Peyer's patch (tissue), 4 donors: ENCODE measurements around the gene ARHGAP18. TPM values are rescaled to one million over a fixed set of nuclear protein-coding genes. Genes with fewer than 3 reads are reported as not detected.

ENCODE experiments used
- DNase-seq, 3 donors: peaks; one replicate each; pipeline ENCODE4 v3.0.0-alpha.2; 2017 to 2019
- H3K27ac ChIP-seq, 4 donors: fragments of 200-600 bp; sonication (generic); one replicate each; pipeline ENCODE4 v1.5.1; 2016 to 2019
- H3K27me3 ChIP-seq, 2 donors: fragments of 200-600 bp; sonication (generic); one replicate each; pipeline ENCODE4 v1.5.1; 2019
- H3K36me3 ChIP-seq, 3 donors: fragments of 200-600 bp; sonication (generic); one replicate each; pipeline ENCODE4 v1.5.1; 2016 to 2019
- H3K4me1 ChIP-seq, 4 donors: fragments of 200-600 bp; sonication (generic); one replicate each; pipeline ENCODE4 v1.5.1; 2016 to 2019
- H3K4me3 ChIP-seq, 4 donors: fragments of 200-600 bp; sonication (generic); 1 replicate in 3 of 4; 2 replicates in 1 of 4; pipeline ENCODE4 v1.5.1; 2016 to 2019; ENCODE audit warnings: mild to moderate bottlenecking in 1 of 4
- H3K9me3 ChIP-seq, 4 donors: fragments of 200-600 bp; sonication (generic); one replicate each; pipeline ENCODE4 v1.5.1; 2016 to 2019; ENCODE audit warnings: mild to moderate bottlenecking in 1 of 4
- POLR2A ChIP-seq, 2 donors: fragments of 450-650 bp; IDR thresholded peaks; one replicate each; pipeline ENCODE4 v1.5.1; 2017; ENCODE audit warnings: antibody characterized with exemption in 2 of 2, mild to moderate bottlenecking in 2 of 2, moderate library complexity in 2 of 2
- total RNA-seq, 4 donors: library from RNA; depleted of rRNA; stranded (reverse); fragments of >200 nt; gene quantifications; one replicate each; pipeline ENCODE4 v1.1.0, GENCODE V29; 2016
- TF ChIP-seq, protein P1 (sequence below), 6 experiments: fragments of 450-650 bp in 4 of 6; fragments of 200-600 bp in 2 of 6; sonication (generic) in 1 of 6; IDR thresholded peaks; one replicate each; pipeline ENCODE4 v1.5.1; 2017 to 2019; ENCODE audit warnings: antibody characterized with exemption in 6 of 6, mild to moderate bottlenecking in 3 of 6, moderate library complexity in 1 of 6

The ARHGAP18 gene
- total RNA-seq, 4 donors from 2014 or later: 26.1 to 45.4 (median 33.5) TPM

DNA sequence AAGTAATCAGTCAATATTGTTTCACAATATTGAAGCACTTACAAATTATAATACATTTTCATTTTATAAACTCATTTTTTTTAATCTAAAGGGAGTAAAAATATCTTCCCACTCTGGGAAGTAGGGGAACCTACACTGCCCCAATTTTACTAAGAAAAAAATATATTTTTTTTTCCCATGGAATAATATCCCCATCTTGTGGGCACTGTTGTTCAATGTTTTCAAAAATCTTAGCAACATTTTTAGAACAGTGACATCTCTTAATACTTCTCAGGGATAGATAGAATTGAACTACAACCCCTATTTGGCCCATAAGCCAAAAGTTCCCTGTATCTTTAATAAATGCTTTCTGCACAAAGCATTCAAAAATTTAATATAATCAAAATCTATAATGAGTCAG is 42.9 kb downstream of the ARHGAP18 start:
- H3K9me3 ChIP-seq: no peaks in the 10 kb centered on the region
- TF ChIP-seq, protein P1, sequence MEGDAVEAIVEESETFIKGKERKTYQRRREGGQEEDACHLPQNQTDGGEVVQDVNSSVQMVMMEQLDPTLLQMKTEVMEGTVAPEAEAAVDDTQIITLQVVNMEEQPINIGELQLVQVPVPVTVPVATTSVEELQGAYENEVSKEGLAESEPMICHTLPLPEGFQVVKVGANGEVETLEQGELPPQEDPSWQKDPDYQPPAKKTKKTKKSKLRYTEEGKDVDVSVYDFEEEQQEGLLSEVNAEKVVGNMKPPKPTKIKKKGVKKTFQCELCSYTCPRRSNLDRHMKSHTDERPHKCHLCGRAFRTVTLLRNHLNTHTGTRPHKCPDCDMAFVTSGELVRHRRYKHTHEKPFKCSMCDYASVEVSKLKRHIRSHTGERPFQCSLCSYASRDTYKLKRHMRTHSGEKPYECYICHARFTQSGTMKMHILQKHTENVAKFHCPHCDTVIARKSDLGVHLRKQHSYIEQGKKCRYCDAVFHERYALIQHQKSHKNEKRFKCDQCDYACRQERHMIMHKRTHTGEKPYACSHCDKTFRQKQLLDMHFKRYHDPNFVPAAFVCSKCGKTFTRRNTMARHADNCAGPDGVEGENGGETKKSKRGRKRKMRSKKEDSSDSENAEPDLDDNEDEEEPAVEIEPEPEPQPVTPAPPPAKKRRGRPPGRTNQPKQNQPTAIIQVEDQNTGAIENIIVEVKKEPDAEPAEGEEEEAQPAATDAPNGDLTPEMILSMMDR (IDR thresholded peaks at IDR 0.05): no peak
- no peak for TF ChIP-seq POLR2A (IDR thresholded peaks at IDR 0.05)
- H3K27ac ChIP-seq: no peak overlapping the region
- peaks cover 0 to 41% (median 0%) of the 10 kb centered on the region in 4 donors for H3K4me1 ChIP-seq
- H3K27me3 ChIP-seq: no peaks in the 10 kb centered on the region
- no peaks in the 10 kb centered on the region for H3K36me3 ChIP-seq
- H3K4me3 ChIP-seq: no peak overlapping the region
- DNase-seq: no peak

DNA sequence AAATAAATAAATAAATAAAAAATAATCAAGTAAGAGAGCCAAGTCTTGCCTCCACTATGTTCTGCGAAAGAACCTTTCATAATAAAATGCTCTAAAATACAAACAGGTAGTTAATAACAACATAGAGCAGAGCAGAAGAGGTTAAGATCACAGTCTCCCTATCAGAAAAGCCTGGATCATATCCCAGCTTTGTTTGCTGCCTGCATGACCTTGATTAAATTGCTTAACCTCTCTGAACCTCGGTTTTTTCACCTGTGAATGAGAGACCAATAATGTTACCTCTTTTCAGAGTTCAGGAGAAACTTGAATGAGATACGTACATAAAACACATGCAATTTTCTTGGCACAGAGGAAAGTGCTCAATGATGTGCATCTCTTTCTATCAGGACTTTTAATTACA is 44.4 kb downstream of the ARHGAP18 start:
- Histone ChIP-seq H3K27me3 (no peaks in the 10 kb centered on the region), H3K36me3 (no peaks in the 10 kb centered on the region), H3K27ac (no peak overlapping the region), H3K4me3 (no peak overlapping the region), H3K9me3 (no peaks in the 10 kb centered on the region), H3K4me1 (peaks cover 0 to 45% (median 0%) of the 10 kb centered on the region in 4 donors)
- DNase-seq: no peak
- TF ChIP-seq, protein P1 (IDR thresholded peaks at IDR 0.05): no peak
- no peak for TF ChIP-seq POLR2A (IDR thresholded peaks at IDR 0.05)

DNA sequence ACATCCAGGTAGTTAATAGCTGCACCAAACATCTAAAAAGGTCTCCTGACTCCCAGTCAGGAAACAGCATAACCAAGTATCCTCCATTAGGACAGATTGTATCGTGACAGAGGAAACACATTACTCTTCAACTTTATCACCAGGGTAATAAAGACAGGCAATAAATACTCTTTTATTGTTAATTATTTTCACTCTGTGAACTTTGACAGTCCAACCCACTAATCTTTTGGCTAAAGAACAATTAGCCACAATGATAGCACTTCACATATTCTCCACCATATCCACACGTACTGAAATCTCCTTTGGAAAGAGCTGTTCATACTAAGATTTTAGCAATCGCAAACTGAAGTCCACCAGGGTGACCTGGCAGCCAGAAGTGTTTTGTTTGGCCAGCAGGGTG is 46.4 kb downstream of the ARHGAP18 start:
- Histone ChIP-seq H3K27me3 (no peaks in the 10 kb centered on the region), H3K9me3 (no peaks in the 10 kb centered on the region), H3K36me3 (no peaks in the 10 kb centered on the region), H3K4me3 (no peak overlapping the region), H3K27ac (peak overlapping the region in 2 of 4 donors; percentile 60 to 67), H3K4me1 (peaks cover 0 to 52% (median 0%) of the 10 kb centered on the region in 4 donors)
- TF ChIP-seq, protein P1 (IDR thresholded peaks at IDR 0.05): peak in 3 of 6 experiments; percentile 18 to 44 (median 36)
- no peak for TF ChIP-seq POLR2A (IDR thresholded peaks at IDR 0.05)
- DNase-seq: no peak

DNA sequence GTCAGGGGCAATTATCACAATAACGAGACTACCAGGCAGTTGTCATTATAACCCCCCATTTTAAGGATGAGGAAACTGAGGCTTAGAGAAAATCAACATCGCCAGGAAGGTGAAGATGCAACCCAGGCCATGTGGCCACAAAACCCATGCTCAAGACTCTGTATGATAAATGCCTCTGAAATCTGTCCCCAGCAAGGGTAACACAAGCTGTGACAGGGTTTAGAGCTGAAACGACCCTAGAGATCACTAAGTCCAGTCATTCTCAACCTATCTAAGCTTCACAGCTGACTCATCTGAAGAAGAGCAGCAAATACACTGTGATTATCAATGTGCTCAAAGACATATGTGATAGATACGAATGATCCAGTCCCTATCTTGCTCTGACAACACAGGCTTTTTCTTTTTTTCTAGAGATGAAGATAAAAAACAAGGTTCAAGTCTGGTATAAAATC is 47.0 kb downstream of the ARHGAP18 start:
- H3K4me1 ChIP-seq: peaks cover 0 to 52% (median 0%) of the 10 kb centered on the region in 4 donors
- H3K9me3 ChIP-seq: no peaks in the 10 kb centered on the region
- no peaks in the 10 kb centered on the region for H3K27me3 ChIP-seq
- no peak for DNase-seq
- TF ChIP-seq, protein P1 (IDR thresholded peaks at IDR 0.05): no peak
- no peak for TF ChIP-seq POLR2A (IDR thresholded peaks at IDR 0.05)
- peak overlapping the region in 2 of 4 donors; percentile 60 to 67 for H3K27ac ChIP-seq
- no peaks in the 10 kb centered on the region for H3K36me3 ChIP-seq
- no peak overlapping the region for H3K4me3 ChIP-seq

DNA sequence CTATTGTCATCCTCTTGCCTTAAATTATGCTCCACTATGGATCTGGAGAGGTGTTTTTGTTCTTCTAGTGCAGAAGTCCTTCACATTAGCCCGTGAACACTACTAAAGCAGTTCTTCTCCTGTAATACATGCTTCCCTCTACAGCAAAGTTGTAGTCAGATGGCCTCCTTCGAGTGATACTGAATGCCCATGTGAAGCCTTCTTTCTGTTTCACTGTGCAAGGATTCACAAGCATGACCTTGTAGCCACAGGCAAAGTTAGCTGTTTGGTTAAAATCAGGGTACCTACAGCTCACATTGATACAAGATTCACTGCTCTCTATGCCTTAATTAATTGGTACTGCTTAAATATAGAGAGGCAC is 47.6 kb downstream of the ARHGAP18 start:
- no peak for TF ChIP-seq POLR2A (IDR thresholded peaks at IDR 0.05)
- TF ChIP-seq, protein P1 (IDR thresholded peaks at IDR 0.05): no peak
- Histone ChIP-seq H3K4me1 (peaks cover 0 to 52% (median 0%) of the 10 kb centered on the region in 4 donors), H3K27me3 (no peaks in the 10 kb centered on the region), H3K4me3 (no peak overlapping the region), H3K27ac (peak overlapping the region in 2 of 4 donors; percentile 60 to 67), H3K36me3 (no peaks in the 10 kb centered on the region), H3K9me3 (no peaks in the 10 kb centered on the region)
- DNase-seq: no peak
